Activated CD8-positive, alpha-beta memory T cell treated with anti-CD3 and anti-CD28 coated beads for 36 hours (primary cell): Measurements from ENCODE around the gene ST8SIA1. TPM values are rescaled to one million over a fixed set of nuclear protein-coding genes. Genes with fewer than 3 reads are reported as not detected.
"Not testable (repeated sequence)": the region's sequence is repeated elsewhere in the genome, so short reads cannot be mapped to it uniquely, and the experiment has no call there.

Source experiments
- CTCF ChIA-PET: fragments of 350-600 bp; sonication (Branson Sonifier 250); formaldehyde crosslinking; loops from one replicate; lab custom pipeline; 2021; ENCODE audit warnings: antibody characterized with exemption; lab: Charles Lee
- POLR2A ChIA-PET: fragments of 350-600 bp; sonication (Branson Sonifier 250); formaldehyde crosslinking; loops from one replicate; lab custom pipeline; 2021; ENCODE audit warnings: antibody characterized with exemption; lab: Charles Lee
- total RNA-seq, 2 experiments: library from RNA; stranded (reverse); gene quantifications; one replicate each; pipeline ENCODE4 v1.2.3, GENCODE V29; 2021

The ST8SIA1 gene
- total RNA-seq, 2 experiments from 2014 or later: 3.5 to 4.1 TPM

GRCh38 chr12:22217556-22217955, 117.0 kb downstream of the ST8SIA1 start:
- POLR2A ChIA-PET: no interaction called here

GRCh38 chr12:22215467-22216253, 118.8 kb downstream of the ST8SIA1 start:
- CTCF ChIA-PET: no interaction called here
- POLR2A ChIA-PET: no interaction called here

More at GRCh38 chr12:22217556-22217955, 117.0 kb downstream of the ST8SIA1 start:
- CTCF ChIA-PET: no interaction called here

GRCh38 chr12:22211128-22211527, 123.4 kb downstream of the ST8SIA1 start:
- CTCF ChIA-PET: no interaction called here
- POLR2A ChIA-PET: no interaction called here

GRCh38 chr12:22209422-22209821, 125.1 kb downstream of the ST8SIA1 start:
- ChIA-PET POLR2A (no interaction called here), CTCF (no interaction called here)

- CTCF ChIA-PET: no interaction called here
- POLR2A ChIA-PET: no interaction called here
These were observed 128.3 kb downstream of the ST8SIA1 start for GRCh38 chr12:22206111-22206728.

GRCh38 chr12:22204391-22204790, 130.1 kb downstream of the ST8SIA1 start:
- POLR2A ChIA-PET: no interaction called here
- CTCF ChIA-PET: interaction anchor here (0.5 kb wide), 1 partner anchor 797 kb away, joined by 3 read pairs; no protein-coding TSS in a partner anchor

- ChIA-PET POLR2A (no interaction called here), CTCF (no interaction called here)
These were observed 131.7 kb downstream of the ST8SIA1 start for GRCh38 chr12:22202847-22203246.

GRCh38 chr12:22201101-22201500, 133.4 kb downstream of the ST8SIA1 start:
- ChIA-PET CTCF (no interaction called here), POLR2A (no interaction called here)

- POLR2A ChIA-PET: interaction anchor here (0.6 kb wide), 1 partner anchor 139 kb away, joined by 4 read pairs; no protein-coding TSS in a partner anchor
These were observed 138.3 kb downstream of the ST8SIA1 start for GRCh38 chr12:22196236-22196635.

GRCh38 chr12:22190969-22191368, 143.5 kb downstream of the ST8SIA1 start:
- CTCF ChIA-PET: interaction anchor here (0.6 kb wide), 1 partner anchor 219 kb away, joined by 4 read pairs; no protein-coding TSS in a partner anchor
- POLR2A ChIA-PET: no interaction called here

More at GRCh38 chr12:22196236-22196635, 138.3 kb downstream of the ST8SIA1 start:
- CTCF ChIA-PET: no interaction called here

GRCh38 chr12:22188431-22188830, 146.1 kb downstream of the ST8SIA1 start:
- POLR2A ChIA-PET: no interaction called here
- CTCF ChIA-PET: no interaction called here

- ChIA-PET CTCF (no interaction called here), POLR2A (no interaction called here)
These were observed 153.8 kb downstream of the ST8SIA1 start for GRCh38 chr12:22180705-22181104.

- ChIA-PET CTCF (no interaction called here), POLR2A (no interaction called here)
These were observed 161.3 kb downstream of the ST8SIA1 start for GRCh38 chr12:22173177-22173576.

- ChIA-PET CTCF (no interaction called here), POLR2A (no interaction called here)
These were observed 162.0 kb downstream of the ST8SIA1 start for GRCh38 chr12:22172501-22172900.

GRCh38 chr12:22169376-22169775, 165.1 kb downstream of the ST8SIA1 start:
- CTCF ChIA-PET: no interaction called here

GRCh38 chr12:22164139-22164538, 170.4 kb downstream of the ST8SIA1 start:
- ChIA-PET CTCF (no interaction called here), POLR2A (no interaction called here)

More at GRCh38 chr12:22169376-22169775, 165.1 kb downstream of the ST8SIA1 start:
- POLR2A ChIA-PET: no interaction called here

GRCh38 chr12:22163594-22163993, 170.9 kb downstream of the ST8SIA1 start:
- CTCF ChIA-PET: no interaction called here
- POLR2A ChIA-PET: no interaction called here

- POLR2A ChIA-PET: no interaction called here
- CTCF ChIA-PET: no interaction called here
These were observed 174.0 kb downstream of the ST8SIA1 start for GRCh38 chr12:22160396-22161003.

- CTCF ChIA-PET, POLR2A ChIA-PET: not testable (repeated sequence)
These were observed 185.2 kb downstream of the ST8SIA1 start for GRCh38 chr12:22149286-22149685.

GRCh38 chr12:22146686-22147085, 187.8 kb downstream of the ST8SIA1 start:
- POLR2A ChIA-PET: not testable (repeated sequence)

More at GRCh38 chr12:22146686-22147085, 187.8 kb downstream of the ST8SIA1 start:
- CTCF ChIA-PET: not testable (repeated sequence)
